GM06990 (cell line): Measurements from ENCODE around the gene EPYC.
A peak's percentile ranks its signal among the peaks of the same experiment; 100 is the strongest.

Experiments
- DNase-seq: peaks from one replicate; pipeline ENCODE4 v3.0.0-alpha.2; 2011; ENCODE audit not compliant: insufficient read length; ENCODE audit errors: extremely low read depth
- H3K27me3 ChIP-seq: replicated peaks from 2 replicates; pipeline ENCODE4 v1.6.0; 2011; ENCODE audit warnings: low read length; ENCODE audit not compliant: control insufficient read depth, insufficient read depth
- H3K36me3 ChIP-seq: 2 replicates; pipeline ENCODE4 v1.5.1; 2011; ENCODE audit warnings: low read length; ENCODE audit not compliant: control insufficient read depth, insufficient read depth
- H3K4me3 ChIP-seq: replicated peaks from 2 replicates; pipeline ENCODE4 v1.5.1; 2011; ENCODE audit warnings: low read depth, mild to moderate bottlenecking, control low read depth, low read length
- TF ChIP-seq, protein P1 (sequence below): IDR thresholded peaks from 2 replicates; pipeline ENCODE4 v1.5.1; 2011; ENCODE audit warnings: low read length, control low read depth, mild to moderate bottlenecking, inconsistent platforms; ENCODE audit not compliant: insufficient read depth, poor library complexity, severe bottlenecking

Gene EPYC

DNA sequence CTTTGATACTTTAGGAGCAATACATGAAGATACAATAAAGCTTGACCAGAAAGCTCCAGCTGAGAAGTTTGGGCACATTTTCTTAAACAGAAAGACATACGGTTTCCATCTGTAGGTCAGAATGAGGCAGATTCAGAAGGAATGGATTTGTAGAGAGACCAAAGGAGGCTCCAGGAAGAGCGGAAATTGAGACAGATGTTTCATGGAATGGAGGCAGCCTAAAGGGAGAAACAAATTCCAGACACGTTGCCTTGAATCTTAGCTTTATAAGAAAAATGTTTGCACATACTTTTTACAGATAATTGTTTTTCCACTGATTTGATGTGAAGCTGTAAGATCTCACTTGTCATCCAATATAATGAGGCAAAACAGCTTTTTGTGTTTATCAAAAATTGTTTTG, 24.8 kb downstream of the EPYC start:
- TF ChIP-seq, protein P1, sequence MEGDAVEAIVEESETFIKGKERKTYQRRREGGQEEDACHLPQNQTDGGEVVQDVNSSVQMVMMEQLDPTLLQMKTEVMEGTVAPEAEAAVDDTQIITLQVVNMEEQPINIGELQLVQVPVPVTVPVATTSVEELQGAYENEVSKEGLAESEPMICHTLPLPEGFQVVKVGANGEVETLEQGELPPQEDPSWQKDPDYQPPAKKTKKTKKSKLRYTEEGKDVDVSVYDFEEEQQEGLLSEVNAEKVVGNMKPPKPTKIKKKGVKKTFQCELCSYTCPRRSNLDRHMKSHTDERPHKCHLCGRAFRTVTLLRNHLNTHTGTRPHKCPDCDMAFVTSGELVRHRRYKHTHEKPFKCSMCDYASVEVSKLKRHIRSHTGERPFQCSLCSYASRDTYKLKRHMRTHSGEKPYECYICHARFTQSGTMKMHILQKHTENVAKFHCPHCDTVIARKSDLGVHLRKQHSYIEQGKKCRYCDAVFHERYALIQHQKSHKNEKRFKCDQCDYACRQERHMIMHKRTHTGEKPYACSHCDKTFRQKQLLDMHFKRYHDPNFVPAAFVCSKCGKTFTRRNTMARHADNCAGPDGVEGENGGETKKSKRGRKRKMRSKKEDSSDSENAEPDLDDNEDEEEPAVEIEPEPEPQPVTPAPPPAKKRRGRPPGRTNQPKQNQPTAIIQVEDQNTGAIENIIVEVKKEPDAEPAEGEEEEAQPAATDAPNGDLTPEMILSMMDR = no peak
- no peak for DNase-seq
- H3K27me3 ChIP-seq = no peaks in the 10 kb centered on the region

DNA sequence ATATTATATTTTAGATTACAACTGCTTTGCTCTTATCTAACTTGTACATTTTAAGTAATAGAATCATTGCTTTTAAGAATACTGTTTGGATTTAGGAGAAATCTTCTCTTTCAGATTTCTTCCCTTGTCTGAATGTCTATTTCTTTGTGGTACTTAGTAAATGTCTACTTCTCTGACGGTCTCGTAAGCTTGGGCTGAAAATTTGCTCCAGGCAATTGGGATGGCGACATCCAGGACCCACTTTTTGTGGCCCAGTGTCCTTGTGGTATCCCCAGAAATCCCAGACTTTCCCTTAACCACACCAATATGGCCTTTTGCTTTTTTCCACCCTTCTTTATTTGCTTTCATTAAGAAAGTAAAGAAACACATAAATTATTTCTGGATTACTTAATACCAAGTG, 25.8 kb downstream of the EPYC start:
- TF ChIP-seq, protein P1 = no peak
- no peak for DNase-seq
- no peak overlapping the region for H3K4me3 ChIP-seq
- no peaks in the 10 kb centered on the region for H3K27me3 ChIP-seq
- no peaks in the 10 kb centered on the region for H3K36me3 ChIP-seq

More for the DNA sequence above, 24.8 kb downstream of the EPYC start:
- Histone ChIP-seq H3K36me3 (no peaks in the 10 kb centered on the region), H3K4me3 (no peak overlapping the region)

DNA sequence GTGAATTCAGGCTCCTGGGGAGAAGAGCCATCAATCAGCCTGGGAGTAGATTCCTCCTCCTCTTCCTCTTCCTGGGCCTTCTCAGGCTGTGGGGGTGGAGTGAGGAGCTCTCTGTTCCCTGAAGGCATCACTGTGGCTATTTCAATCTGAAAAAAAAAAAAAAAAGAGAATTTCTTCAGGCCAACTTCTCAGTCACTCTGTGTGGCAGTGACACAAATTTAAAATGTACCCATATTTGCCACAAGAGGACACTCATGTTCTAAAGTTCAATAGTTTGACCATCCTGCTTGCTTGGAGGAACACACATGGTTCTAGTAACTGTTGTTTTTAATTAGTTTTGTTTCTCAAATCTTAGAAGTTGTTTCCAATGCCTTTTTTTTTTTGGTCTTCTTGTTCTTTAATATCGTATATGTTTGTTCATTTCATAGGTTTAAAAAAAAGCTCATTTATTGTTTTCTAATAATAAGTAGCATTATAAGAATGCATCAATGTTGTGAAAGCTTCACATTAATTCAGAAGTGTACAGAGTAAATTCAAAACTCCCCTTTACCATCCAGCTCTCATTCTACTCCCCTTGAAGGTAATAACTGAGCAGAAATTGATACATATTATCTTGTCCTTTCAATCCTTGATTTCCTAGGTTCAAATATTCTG, 26.5 kb downstream of the EPYC start:
- TF ChIP-seq, protein P1 = peak; percentile 68
- Histone ChIP-seq H3K4me3 (no peak overlapping the region), H3K36me3 (no peaks in the 10 kb centered on the region), H3K27me3 (no peaks in the 10 kb centered on the region)
- no peak for DNase-seq

DNA sequence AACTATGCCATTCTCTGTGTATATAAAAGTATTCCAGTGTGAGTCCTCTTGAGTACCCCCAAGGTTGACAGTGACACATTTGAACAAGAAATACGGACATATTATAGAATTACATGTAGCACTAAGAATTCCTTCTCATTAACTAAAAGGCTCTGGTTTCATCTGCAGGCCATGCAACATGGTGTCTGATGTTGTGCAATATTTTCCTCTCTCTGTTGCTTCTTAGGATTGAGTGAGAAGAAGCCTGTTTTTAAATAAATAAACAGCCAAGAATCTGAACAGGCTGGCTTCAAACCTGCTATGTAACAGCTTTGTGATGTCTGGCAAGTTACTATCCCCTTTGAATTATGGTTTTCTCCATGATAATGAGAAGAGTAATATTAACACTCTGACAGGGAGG, 27.5 kb downstream of the EPYC start:
- Histone ChIP-seq H3K27me3 (no peaks in the 10 kb centered on the region), H3K4me3 (no peak overlapping the region), H3K36me3 (no peaks in the 10 kb centered on the region)
- TF ChIP-seq, protein P1 = no peak
- no peak for DNase-seq

DNA sequence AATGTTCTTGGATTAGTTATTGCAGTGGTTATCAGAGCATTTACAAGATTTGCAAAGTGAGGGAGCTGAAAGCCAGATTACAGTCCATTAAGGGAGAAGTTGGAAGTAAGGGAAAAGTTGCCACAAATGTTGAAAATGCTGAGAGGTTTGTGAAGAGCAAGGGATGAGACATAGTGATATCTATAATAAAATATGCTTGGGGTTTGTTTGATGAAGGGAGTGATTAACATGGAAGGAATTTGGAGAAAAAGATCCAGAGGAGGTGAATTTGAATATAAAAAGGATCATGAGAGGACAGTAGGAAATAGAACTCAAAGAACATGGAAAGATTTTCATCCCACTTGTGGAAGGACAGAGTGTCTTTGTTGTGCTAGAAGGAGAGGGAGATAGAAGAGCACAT, 30.5 kb downstream of the EPYC start:
- Histone ChIP-seq H3K36me3 (no peaks in the 10 kb centered on the region), H3K4me3 (no peak overlapping the region), H3K27me3 (no peaks in the 10 kb centered on the region)
- DNase-seq = no peak
- TF ChIP-seq, protein P1 = no peak

DNA sequence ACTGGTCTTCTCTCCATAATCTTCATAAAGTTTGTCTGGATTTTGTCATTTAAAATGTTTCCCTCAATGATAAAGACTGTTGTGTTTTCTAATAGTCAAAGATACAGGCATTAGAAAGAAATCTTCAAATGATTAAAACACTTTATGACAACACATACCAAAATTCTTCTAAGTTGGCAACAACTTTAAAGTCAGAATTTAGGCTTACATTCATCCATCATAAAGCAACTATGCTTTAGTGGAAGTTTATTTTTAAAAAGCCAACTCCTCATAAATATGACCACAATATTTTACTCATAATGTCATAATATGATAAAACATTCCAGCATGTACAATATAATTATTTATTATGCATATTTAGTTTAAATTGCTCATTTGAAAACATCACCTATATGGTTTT, 32.5 kb downstream of the EPYC start:
- TF ChIP-seq, protein P1 = no peak
- DNase-seq = no peak
- Histone ChIP-seq H3K27me3 (no peaks in the 10 kb centered on the region), H3K4me3 (no peak overlapping the region), H3K36me3 (no peaks in the 10 kb centered on the region)
